RWPE1 (cell line): Measurements from ENCODE around the gene EFEMP1.
"Not testable (repeated sequence)": the region's sequence is repeated elsewhere in the genome, so short reads cannot be mapped to it uniquely, and the experiment has no call there.

Source experiments
- CTCF ChIA-PET: fragments of 350-600 bp; sonication (Branson Sonifier 250); formaldehyde crosslinking; extraction: SDS; loops from one replicate; lab custom pipeline; 2021; lab: Yijun Ruan, JAX
- POLR2A ChIA-PET: fragments of 400-600 bp; formaldehyde crosslinking; extraction: SDS; loops from one replicate; lab custom pipeline; 2020; ENCODE audit warnings: antibody characterized with exemption; ENCODE audit not compliant: low non-redundant PET; lab: Yijun Ruan, JAX
- DNase-seq: peaks from one replicate; pipeline ENCODE4 v3.0.0; 2012; ENCODE audit warnings: low spot score
- H3K27ac ChIP-seq: fragments of 450-650 bp; 2 replicates; pipeline ENCODE4 v1.5.1; 2017
- CTCF ChIP-seq: fragments of 450-650 bp; conservative IDR thresholded peaks from 2 replicates; pipeline ENCODE4 v1.5.1; 2017; ENCODE audit warnings: low read depth, mild to moderate bottlenecking

EFEMP1 gene

GRCh38 chr2:55842046-55842445 lies 81.5 kb downstream of the EFEMP1 start:
- ChIA-PET CTCF (interaction anchor here (0.6 kb wide), 1 partner anchor 1679 kb away, joined by 4 read pairs; no protein-coding TSS in a partner anchor), POLR2A (no interaction called here)
- no peak for DNase-seq

DNA sequence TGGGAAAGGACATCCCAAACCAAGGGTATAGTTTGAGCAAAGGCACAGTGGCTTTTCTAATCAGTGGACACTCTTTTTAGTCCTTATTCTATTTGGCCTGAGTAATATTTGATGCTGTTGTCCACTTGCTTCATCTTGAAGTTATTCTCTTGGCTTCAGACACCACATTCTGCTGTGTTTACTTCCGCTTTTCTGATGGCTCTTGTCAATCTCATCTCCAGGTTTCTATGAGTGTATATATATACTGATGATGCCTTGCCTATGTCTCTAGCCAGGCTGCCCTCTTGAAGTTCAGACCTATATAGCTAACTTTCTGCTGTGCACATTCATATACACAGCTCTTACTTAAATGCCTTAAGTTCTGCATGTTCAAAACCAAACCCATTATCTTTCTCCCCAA lies 83.1 kb downstream of the EFEMP1 start:
- POLR2A ChIA-PET: no interaction called here
- no peak for DNase-seq
- CTCF ChIA-PET: interaction anchor here (0.6 kb wide), 1 partner anchor 48 kb away, joined by 6 read pairs; no protein-coding TSS in a partner anchor
- no peak for TF ChIP-seq CTCF
- no peak overlapping the region for H3K27ac ChIP-seq

More at GRCh38 chr2:55842046-55842445, 81.5 kb downstream of the EFEMP1 start:
- H3K27ac ChIP-seq: no peak overlapping the region
- TF ChIP-seq CTCF: no peak

DNA sequence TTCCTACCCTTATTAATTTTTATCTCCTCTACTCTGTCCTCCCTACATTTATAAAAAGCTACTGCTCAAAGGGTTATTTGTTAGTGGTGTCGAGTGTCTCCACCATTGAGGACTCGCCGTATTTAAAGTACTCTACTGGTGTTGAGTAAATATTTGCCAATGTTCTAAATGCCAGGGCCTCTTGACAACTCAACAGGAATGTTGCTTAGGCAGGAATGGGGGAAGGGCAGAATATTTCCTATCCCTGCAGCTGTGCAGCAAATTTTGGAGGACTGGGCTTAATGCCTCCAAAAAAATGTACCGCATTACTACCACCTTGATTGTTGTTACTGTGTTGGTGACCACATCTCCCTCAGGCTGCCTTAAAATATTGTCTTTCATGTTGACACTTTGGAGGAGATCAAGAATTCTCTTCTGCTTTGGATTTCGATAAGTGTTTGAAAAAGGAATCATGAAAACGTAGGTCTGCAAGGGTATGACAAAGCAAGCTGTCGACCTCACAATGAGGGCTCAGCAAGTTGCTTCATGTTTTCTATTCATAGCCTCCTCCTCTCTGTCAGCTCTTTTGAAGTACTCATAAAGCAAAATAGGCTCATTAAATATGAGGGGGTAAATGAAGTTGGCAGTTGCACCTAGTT lies 84.3 kb downstream of the EFEMP1 start:
- ChIA-PET CTCF (interaction anchor here (0.7 to 0.9 kb wide), 3 partner anchors 15 to 28 kb away, joined by 3 read pairs; no protein-coding TSS in a partner anchor), POLR2A (no interaction called here)
- DNase-seq: peak; percentile 84
- no peak for TF ChIP-seq CTCF
- H3K27ac ChIP-seq: no peak overlapping the region

GRCh38 chr2:55838653-55839052 lies 84.9 kb downstream of the EFEMP1 start:
- TF ChIP-seq CTCF: no peak
- POLR2A ChIA-PET: no interaction called here
- no peak overlapping the region for H3K27ac ChIP-seq
- CTCF ChIA-PET: interaction anchor here (0.7 to 0.9 kb wide), 2 partner anchors 16 to 28 kb away, joined by 3 read pairs; no protein-coding TSS in a partner anchor
- DNase-seq: peak; percentile 29

DNA sequence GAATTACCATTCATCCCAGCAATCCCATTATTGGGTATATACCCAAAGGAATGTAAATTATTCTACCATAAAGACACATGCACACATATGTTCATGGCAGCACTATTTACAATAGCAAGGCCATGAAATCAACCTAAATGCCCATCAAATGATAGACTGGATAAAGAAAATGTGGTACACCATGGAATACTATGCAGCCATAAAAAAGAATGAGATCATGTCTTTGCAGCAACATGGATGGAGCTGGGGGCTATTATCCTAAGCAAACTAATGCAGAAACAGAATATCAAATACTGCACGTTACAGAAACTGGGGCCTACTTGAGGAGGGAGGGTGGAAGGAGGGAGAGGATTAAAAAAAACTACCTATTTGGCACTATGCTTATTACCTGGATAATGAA lies 85.5 kb downstream of the EFEMP1 start:
- POLR2A ChIA-PET, DNase-seq: not testable (repeated sequence)

DNA sequence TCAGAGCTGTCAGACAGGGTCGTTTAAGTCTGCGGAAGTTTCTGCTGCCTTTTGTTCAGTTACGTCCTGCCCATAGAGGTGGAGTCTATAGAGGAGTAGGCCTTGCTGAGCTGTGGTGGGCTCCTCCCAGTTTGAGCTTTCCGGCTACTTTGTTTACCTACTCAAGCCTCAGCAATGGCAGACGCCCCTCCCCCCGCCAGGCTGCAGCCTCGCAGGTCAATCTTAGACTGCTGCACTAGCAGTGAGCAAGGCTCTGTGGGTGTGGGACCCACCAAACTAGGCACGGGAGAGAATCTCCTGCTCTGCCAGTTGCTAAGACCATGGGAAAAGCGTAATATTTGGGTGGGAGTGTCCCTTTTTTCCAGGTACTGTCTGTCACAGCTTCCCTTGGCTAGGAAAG lies 86.5 kb downstream of the EFEMP1 start:
- TF ChIP-seq CTCF: no peak
- peak overlapping the region; percentile 13; the same call in 1 of the 2 replicates for H3K27ac ChIP-seq
- POLR2A ChIA-PET: no interaction called here
- CTCF ChIA-PET: no interaction called here
- DNase-seq: no peak

More for the DNA sequence above, 85.5 kb downstream of the EFEMP1 start:
- H3K27ac ChIP-seq, CTCF ChIA-PET: not testable (repeated sequence)

DNA sequence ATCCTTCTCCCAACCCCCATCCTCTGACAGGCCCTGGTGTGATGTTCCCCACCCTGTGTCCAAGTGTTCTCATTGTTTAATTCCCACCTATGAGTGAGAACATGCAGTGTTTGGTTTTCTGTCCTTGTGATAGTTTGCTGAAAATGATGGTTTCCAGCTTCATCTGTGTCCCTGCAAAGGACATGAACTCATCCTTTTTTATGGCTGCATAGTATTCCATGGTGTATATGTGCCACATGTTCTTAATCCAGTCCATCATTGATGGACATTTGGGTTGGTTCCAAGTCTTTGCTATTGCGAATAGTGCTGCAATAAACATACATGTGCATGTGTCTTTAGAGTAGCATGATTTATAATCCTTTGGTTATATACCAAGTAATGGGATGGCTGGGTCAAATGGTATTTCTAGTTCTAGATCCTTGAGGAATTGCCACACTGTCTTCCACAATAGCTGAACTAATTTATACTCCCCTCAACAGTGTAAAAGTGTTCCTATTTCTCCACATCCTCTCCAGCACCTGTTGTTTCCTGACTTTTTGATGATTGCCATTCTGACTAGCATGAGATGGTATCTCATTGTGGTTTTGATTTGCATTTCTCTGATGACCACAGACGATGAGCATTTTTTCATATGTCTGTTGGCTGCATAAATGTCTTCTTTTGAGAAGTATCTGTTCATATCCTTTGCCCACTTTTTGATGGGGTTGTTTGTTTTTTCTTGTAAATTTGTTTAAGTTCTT lies 91.7 kb downstream of the EFEMP1 start:
- POLR2A ChIA-PET, CTCF ChIA-PET, DNase-seq, H3K27ac ChIP-seq: not testable (repeated sequence)
